ENCODE results near the gene LCE5A.

DNA sequence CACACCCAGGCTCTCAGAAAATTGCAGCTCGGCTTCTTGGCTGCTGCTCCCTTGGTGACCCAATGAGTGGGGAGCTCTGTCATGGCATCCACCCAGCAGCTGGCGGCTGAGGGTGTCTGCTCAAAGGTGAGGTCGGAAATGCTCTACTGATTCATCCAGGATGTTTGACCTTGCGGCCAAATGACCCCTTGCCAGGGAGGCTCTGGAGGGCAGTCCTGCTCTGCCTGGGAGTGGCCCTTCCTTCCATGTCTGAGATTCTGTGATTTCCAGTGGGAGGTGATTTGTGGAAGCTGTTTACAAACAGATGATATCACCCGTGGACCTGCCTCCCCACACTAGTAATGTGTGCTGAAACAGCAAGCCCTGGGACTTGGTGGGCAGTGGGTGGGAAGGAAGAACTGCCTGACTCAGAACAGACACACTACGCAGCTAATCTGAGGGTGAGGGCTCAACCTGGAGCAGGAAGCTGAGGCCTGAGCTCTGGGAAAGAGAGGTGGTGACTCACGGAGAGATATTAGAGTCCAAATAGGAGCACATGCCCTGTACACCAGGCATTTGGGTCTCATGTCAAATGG is 6.7 kb downstream of the LCE5A start:
- TF ChIP-seq MXI1 (IDR thresholded peaks at IDR 0.05; ENCODE audit: low read depth, low read length), result no peak
- no peak for TF ChIP-seq POLR2AphosphoS5 (IDR thresholded peaks at IDR 0.05; ENCODE audit: control insufficient read depth, insufficient read depth, low read depth, low read length)
- no peak for TF ChIP-seq FIP1L1 (IDR thresholded peaks at IDR 0.05; ENCODE audit: low read depth, low read length, poor library complexity, severe bottlenecking)
- TF ChIP-seq NR2C2 (CRISPR knock-in tag; IDR thresholded peaks at IDR 0.05), result no peak
- TF ChIP-seq NR2C2 (tag; IDR thresholded peaks at IDR 0.05), result no peak
- TF ChIP-seq ZNF589 (CRISPR knock-in tag; IDR thresholded peaks at IDR 0.05; ENCODE audit: low read depth), result no peak
- TF ChIP-seq, protein P1, sequence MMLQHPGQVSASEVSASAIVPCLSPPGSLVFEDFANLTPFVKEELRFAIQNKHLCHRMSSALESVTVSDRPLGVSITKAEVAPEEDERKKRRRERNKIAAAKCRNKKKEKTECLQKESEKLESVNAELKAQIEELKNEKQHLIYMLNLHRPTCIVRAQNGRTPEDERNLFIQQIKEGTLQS (IDR thresholded peaks at IDR 0.05), result no peak
- TF ChIP-seq, protein P1 (CRISPR knock-in tag; conservative IDR thresholded peaks at IDR 0.05), result no peak
- no peak for TF ChIP-seq THRAP3 (IDR thresholded peaks at IDR 0.05; ENCODE audit: borderline replicate concordance)
- TF ChIP-seq, protein P2, sequence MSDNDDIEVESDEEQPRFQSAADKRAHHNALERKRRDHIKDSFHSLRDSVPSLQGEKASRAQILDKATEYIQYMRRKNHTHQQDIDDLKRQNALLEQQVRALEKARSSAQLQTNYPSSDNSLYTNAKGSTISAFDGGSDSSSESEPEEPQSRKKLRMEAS (CRISPR knock-in tag; IDR thresholded peaks at IDR 0.05), result no peak
- no peak for TF ChIP-seq PRDM10 (IDR thresholded peaks at IDR 0.05; ENCODE audit: partially characterized antibody)
